Activated CD4-positive, alpha-beta T cell treated with anti-CD3 and anti-CD28 coated beads, Interleukin-2, amount 50 U/mL, for 1 hour (primary cell): ENCODE data around the gene PRPF38B.
"Not testable (repeated sequence)": the region's sequence is repeated elsewhere in the genome, so short reads cannot be mapped to it uniquely, and the experiment has no call there.

ENCODE experiments used
- DNase-seq: peaks from one replicate; pipeline ENCODE4 v3.0.0-alpha.2; 2020

Gene PRPF38B

GRCh38 chr1:108691942-108692723 lies at the start of gene PRPF38B:
PRPF38B (plus strand) TSS chr1:108692310; CDS start chr1:108692592, 282 bp downstream.
- DNase-seq: peak; percentile 92

- DNase-seq: peak; percentile 47
Observed at GRCh38 chr1:108643492-108644335, 48.4 kb upstream of the PRPF38B start.

GRCh38 chr1:108644984-108645383 lies 47.1 kb upstream of the PRPF38B start:
- DNase-seq: peak; percentile 41

GRCh38 chr1:108645564-108646184 lies 46.4 kb upstream of the PRPF38B start:
- no peak for DNase-seq

GRCh38 chr1:108646265-108646647 lies 45.9 kb upstream of the PRPF38B start:
- DNase-seq: no peak

GRCh38 chr1:108646648-108647269 lies 45.4 kb upstream of the PRPF38B start:
- DNase-seq: peak; percentile 75

GRCh38 chr1:108653431-108654105 lies 38.5 kb upstream of the PRPF38B start:
- no peak for DNase-seq

GRCh38 chr1:108657356-108658080 lies 34.6 kb upstream of the PRPF38B start:
- no peak for DNase-seq

GRCh38 chr1:108661030-108661609 lies 31.0 kb upstream of the PRPF38B start, which contains the start of gene HENMT1:
HENMT1 (minus strand) TSS chr1:108661093; CDS start chr1:108659884, 1,209 bp downstream.
- peak; percentile 77 for DNase-seq

GRCh38 chr1:108663074-108663473 lies 29.0 kb upstream of the PRPF38B start:
- no peak for DNase-seq

- DNase-seq: no peak
Observed at GRCh38 chr1:108664481-108664880, 27.6 kb upstream of the PRPF38B start.

GRCh38 chr1:108665067-108665466 lies 27.0 kb upstream of the PRPF38B start:
- no peak for DNase-seq

- DNase-seq: no peak
Observed at GRCh38 chr1:108665771-108666170, 26.3 kb upstream of the PRPF38B start.

- DNase-seq: not testable (repeated sequence)
Observed at GRCh38 chr1:108667422-108667821, 24.7 kb upstream of the PRPF38B start.

GRCh38 chr1:108668777-108669176 lies 23.3 kb upstream of the PRPF38B start:
- no peak for DNase-seq

GRCh38 chr1:108669679-108670078 lies 22.4 kb upstream of the PRPF38B start:
- no peak for DNase-seq

GRCh38 chr1:108670131-108670773 lies 21.9 kb upstream of the PRPF38B start:
- DNase-seq: no peak

GRCh38 chr1:108671143-108671542 lies 21.0 kb upstream of the PRPF38B start:
- DNase-seq: no peak

GRCh38 chr1:108678706-108679105 lies 13.4 kb upstream of the PRPF38B start:
- no peak for DNase-seq

GRCh38 chr1:108679586-108680213 lies 12.4 kb upstream of the PRPF38B start:
- no peak for DNase-seq
